GM12873 (cell line): ENCODE measurements around the gene CLEC4F.

ENCODE experiments used
- CTCF ChIP-seq: IDR thresholded peaks from 2 replicates; pipeline ENCODE4 v1.5.1; 2012; ENCODE audit warnings: low read depth, mild to moderate bottlenecking, moderate library complexity, low read length, control low read depth; ENCODE audit not compliant: insufficient read depth; ENCODE audit errors: missing control alignments

The CLEC4F gene

GRCh38 chr2:70765507-70765906 lies 54.9 kb downstream of the CLEC4F start:
- no peak for TF ChIP-seq CTCF

DNA sequence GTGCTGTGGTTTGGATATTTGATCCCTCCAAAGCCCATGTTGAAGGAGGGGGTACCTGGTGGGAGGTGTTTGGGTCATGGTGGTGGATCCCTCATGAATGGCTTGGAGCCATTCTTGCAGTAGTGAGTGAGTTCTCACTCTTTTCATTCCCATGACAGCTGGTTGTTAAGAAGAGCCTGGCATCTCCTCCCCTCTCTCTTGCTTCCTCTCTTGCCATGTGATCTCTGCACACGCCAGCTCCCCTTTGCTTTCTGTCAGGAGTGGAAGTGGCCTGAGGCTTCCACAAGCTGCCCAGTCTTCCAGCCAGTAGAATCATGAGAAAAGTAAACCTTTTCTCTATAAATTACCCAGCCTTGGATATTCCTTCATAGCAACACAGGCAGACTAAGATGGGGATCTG lies 61.0 kb downstream of the CLEC4F start:
- TF ChIP-seq CTCF, result no peak
